Measurements from ENCODE around the gene SLC1A7. TPM values are rescaled to one million over a fixed set of nuclear protein-coding genes. Genes with fewer than 3 reads are reported as not detected.

SLC1A7 gene
- total RNA-seq, 1 donor from 2014 or later = not detected

- no peak overlapping the region for H3K4me3 Mint-ChIP-seq (ENCODE audit: unreplicated experiment)
- no peak for DNase-seq (ENCODE audit: extremely low spot score, unreplicated experiment)
- no peaks in the 10 kb centered on the region for H3K4me1 Mint-ChIP-seq (ENCODE audit: unreplicated experiment)
- peaks cover 4% of the 10 kb centered on the region for H3K27me3 Mint-ChIP-seq (ENCODE audit: unreplicated experiment)
- no peaks in the 10 kb centered on the region for H3K9me3 Mint-ChIP-seq (ENCODE audit: unreplicated experiment)
- H3K27ac Mint-ChIP-seq (ENCODE audit: unreplicated experiment) = no peak overlapping the region
- no peaks in the 10 kb centered on the region for H3K36me3 Mint-ChIP-seq (ENCODE audit: unreplicated experiment)
- no peak for TF ChIP-seq CTCF (IDR thresholded peaks at IDR 0.05)
Observed at GRCh38 chr1:53180951-53181350, 38.5 kb upstream of the SLC1A7 start.

- Mint-ChIP-seq H3K36me3 (ENCODE audit: unreplicated experiment) (no peaks in the 10 kb centered on the region), H3K27ac (ENCODE audit: unreplicated experiment) (no peak overlapping the region), H3K9me3 (ENCODE audit: unreplicated experiment) (no peaks in the 10 kb centered on the region), H3K4me1 (ENCODE audit: unreplicated experiment) (no peaks in the 10 kb centered on the region), H3K4me3 (ENCODE audit: unreplicated experiment) (no peak overlapping the region), H3K27me3 (ENCODE audit: unreplicated experiment) (peaks cover 4% of the 10 kb centered on the region)
- TF ChIP-seq CTCF (IDR thresholded peaks at IDR 0.05) = no peak
- DNase-seq (ENCODE audit: extremely low spot score, unreplicated experiment) = no peak
Observed at GRCh38 chr1:53180226-53180625, 37.8 kb upstream of the SLC1A7 start.

GRCh38 chr1:53176452-53177208 is 34.2 kb upstream of the SLC1A7 start:
- Mint-ChIP-seq H3K27me3 (ENCODE audit: unreplicated experiment) (peaks cover 4% of the 10 kb centered on the region), H3K4me3 (ENCODE audit: unreplicated experiment) (no peak overlapping the region), H3K9me3 (ENCODE audit: unreplicated experiment) (no peaks in the 10 kb centered on the region), H3K4me1 (ENCODE audit: unreplicated experiment) (peaks cover 11% of the 10 kb centered on the region), H3K36me3 (ENCODE audit: unreplicated experiment) (no peaks in the 10 kb centered on the region), H3K27ac (ENCODE audit: unreplicated experiment) (no peak overlapping the region)
- no peak for DNase-seq (ENCODE audit: extremely low spot score, unreplicated experiment)
- no peak for TF ChIP-seq CTCF (IDR thresholded peaks at IDR 0.05)

- Mint-ChIP-seq H3K4me3 (ENCODE audit: unreplicated experiment) (no peak overlapping the region), H3K27ac (ENCODE audit: unreplicated experiment) (no peak overlapping the region), H3K4me1 (ENCODE audit: unreplicated experiment) (peaks cover 11% of the 10 kb centered on the region), H3K9me3 (ENCODE audit: unreplicated experiment) (no peaks in the 10 kb centered on the region), H3K27me3 (ENCODE audit: unreplicated experiment) (peaks cover 4% of the 10 kb centered on the region), H3K36me3 (ENCODE audit: unreplicated experiment) (no peaks in the 10 kb centered on the region)
- no peak for DNase-seq (ENCODE audit: extremely low spot score, unreplicated experiment)
- TF ChIP-seq CTCF (IDR thresholded peaks at IDR 0.05) = no peak
Observed at GRCh38 chr1:53174971-53175913, 32.8 kb upstream of the SLC1A7 start.

All from osteocyte (in vitro differentiated cells).